SK-N-SH (cell line): ENCODE data around the gene FUT9. TPM values are rescaled to one million over a fixed set of nuclear protein-coding genes. Genes with fewer than 3 reads are reported as not detected.
A peak's percentile ranks its signal among the peaks of the same experiment; 100 is the strongest.

Experiments used
- CTCF ChIA-PET: fragments of 300-600, 350-600 bp; formaldehyde crosslinking; extraction: SDS; loops from one replicate; lab custom pipeline; 2021; lab: Yijun Ruan, JAX
- POLR2A ChIA-PET: fragments of 350-600 bp; sonication (Branson Sonifier 250); formaldehyde crosslinking; extraction: SDS; loops from one replicate; lab custom pipeline; 2020; ENCODE audit warnings: antibody characterized with exemption, inconsistent platforms; lab: Yijun Ruan, JAX
- DNase-seq: peaks from one replicate; pipeline ENCODE4 v3.0.0; 2012
- H2AFZ ChIP-seq: fragments of 200-600 bp; sonication (generic); 2 replicates; pipeline ENCODE4 v1.8.1; 2016; ENCODE audit warnings: antibody characterized with exemption, mild to moderate bottlenecking, low read depth
- H3F3A ChIP-seq: fragments of 200-600 bp; sonication (generic); replicated peaks from 2 replicates; pipeline ENCODE3; 2016; ENCODE audit warnings: antibody characterized with exemption, mild to moderate bottlenecking; ENCODE audit not compliant: insufficient read depth
- H3K27ac ChIP-seq, 2 experiments: fragments of 200-500 bp in 1 of 2; fragments of 200-600 bp in 1 of 2; sonication (Bioruptor generic) in 1 of 2; sonication (generic), shearing (Covaris generic) in 1 of 2; 2 replicates each; pipeline versions ENCODE4 v1.5.1 to v1.6.1; 2014 to 2016; ENCODE audit warnings: low read depth in 2 of 2, inconsistent platforms in 1 of 2, low read length in 1 of 2, mild to moderate bottlenecking in 1 of 2, mixed read lengths in 1 of 2
- H3K27me3 ChIP-seq: fragments of 200-600 bp; sonication (generic), shearing (Covaris generic); 2 replicates; pipeline ENCODE4 v1.6.1; 2016; ENCODE audit warnings: mixed run types; ENCODE audit not compliant: insufficient read depth
- H3K36me3 ChIP-seq, 2 experiments: fragments of 200-500 bp in 1 of 2; fragments of 200-600 bp in 1 of 2; sonication (Bioruptor generic) in 1 of 2; sonication (generic) in 1 of 2; replicated peaks in 1 of 2; 2 replicates each; pipeline versions ENCODE3 to v1.5.1; 2014 to 2016; ENCODE audit warnings: low read length in 1 of 2, mild to moderate bottlenecking in 1 of 2; ENCODE audit not compliant: insufficient read depth in 2 of 2, control insufficient read depth in 1 of 2
- H3K4me1 ChIP-seq, 2 experiments: fragments of 200-500 bp in 1 of 2; fragments of 200-600 bp in 1 of 2; sonication (Bioruptor generic) in 1 of 2; sonication (generic), shearing (Covaris generic) in 1 of 2; 2 replicates each; pipeline versions ENCODE4 v1.5.1 to v1.6.1; 2014 to 2016; ENCODE audit warnings: low read depth in 1 of 2, low read length in 1 of 2, mixed run types in 1 of 2; ENCODE audit not compliant: insufficient read depth in 2 of 2, control insufficient read depth in 1 of 2
- H3K4me2 ChIP-seq: fragments of 200-600 bp; sonication (generic), shearing (Covaris generic); 2 replicates; pipeline ENCODE4 v1.6.1; 2017; ENCODE audit warnings: mixed run types
- H3K4me3 ChIP-seq, 2 experiments: fragments of 200-500 bp in 1 of 2; fragments of 200-600 bp in 1 of 2; sonication (Bioruptor generic) in 1 of 2; sonication (generic), shearing (Covaris generic) in 1 of 2; 2 replicates each; pipeline versions ENCODE4 v1.5.1 to v1.8.1; 2014 to 2016; ENCODE audit warnings: low read depth in 2 of 2, inconsistent platforms in 1 of 2, low read length in 1 of 2, mild to moderate bottlenecking in 1 of 2, mixed read lengths in 1 of 2, moderate library complexity in 1 of 2
- H3K79me2 ChIP-seq: fragments of 200-600 bp; sonication (generic); 2 replicates; pipeline ENCODE4 v1.8.1; 2017; ENCODE audit warnings: mild to moderate bottlenecking; ENCODE audit not compliant: insufficient read depth
- H3K9ac ChIP-seq: fragments of 200-600 bp; sonication (generic); 2 replicates; pipeline ENCODE4 v1.6.1; 2017; ENCODE audit warnings: mixed run types
- H3K9me2 ChIP-seq: fragments of 200-600 bp; sonication (generic); 2 replicates; pipeline ENCODE4 v1.6.1; 2017; ENCODE audit warnings: mixed run types
- H3K9me3 ChIP-seq: fragments of 200-600 bp; sonication (generic); 2 replicates; pipeline ENCODE4 v1.6.1; 2017; ENCODE audit warnings: mixed run types, mild to moderate bottlenecking, moderate library complexity
- H4K20me1 ChIP-seq: fragments of 200-600 bp; sonication (generic); 2 replicates; pipeline ENCODE4 v1.6.1; 2017; ENCODE audit warnings: mild to moderate bottlenecking, mixed run types; ENCODE audit not compliant: insufficient read depth
- CHD2 ChIP-seq: fragments of 150-350 bp; IDR thresholded peaks from 2 replicates; pipeline ENCODE4 v1.6.1; 2018; ENCODE audit warnings: low read length; ENCODE audit not compliant: partially characterized antibody
- CTCF ChIP-seq: fragments of 200-600 bp; sonication (generic); IDR thresholded peaks from 2 replicates; pipeline ENCODE4 v1.6.1; 2017; ENCODE audit warnings: antibody characterized with exemption, mild to moderate bottlenecking, moderate library complexity
- ELF1 ChIP-seq: IDR thresholded peaks from 2 replicates; pipeline ENCODE4 v1.4.0; 2012
- EP300 ChIP-seq, 2 experiments: IDR thresholded peaks; 2 replicates each; pipeline versions ENCODE4 v1.4.0 to v1.6.1; 2012; ENCODE audit warnings: borderline replicate concordance in 1 of 2, low read depth in 1 of 2, low read length in 1 of 2
- EZH2phosphoT487 ChIP-seq: fragments of 200-600 bp; sonication (generic); IDR thresholded peaks from 2 replicates; pipeline ENCODE4 v1.6.1; 2017; ENCODE audit warnings: low read depth, mixed run types, mild to moderate bottlenecking, antibody characterized with exemption, moderate library complexity, borderline replicate concordance
- FOXM1 ChIP-seq: IDR thresholded peaks from 2 replicates; pipeline ENCODE4 v1.4.0; 2012; ENCODE audit warnings: low read depth, mild to moderate bottlenecking
- GATA2 ChIP-seq: sonication (generic); formaldehyde crosslinking; IDR thresholded peaks from 2 replicates; pipeline ENCODE4 v1.5.0; 2020; ENCODE audit warnings: mild to moderate bottlenecking, missing genetic modification reagents
- IRF3 ChIP-seq: fragments of 150-350 bp; IDR thresholded peaks from 2 replicates; pipeline ENCODE4 v1.6.1; 2016; ENCODE audit warnings: mild to moderate bottlenecking, low read depth, low read length
- MEF2A ChIP-seq: IDR thresholded peaks from 2 replicates; pipeline ENCODE4 v1.4.0; 2012; ENCODE audit warnings: low read depth, borderline replicate concordance
- NRF1 ChIP-seq: IDR thresholded peaks from 2 replicates; pipeline ENCODE4 v1.6.1; 2012; ENCODE audit warnings: low read depth, mild to moderate bottlenecking, low read length
- POLR2AphosphoS5 ChIP-seq: IDR thresholded peaks from 2 replicates; pipeline ENCODE4 v1.6.1; 2012; ENCODE audit warnings: low read depth, low read length
- RAD21 ChIP-seq: IDR thresholded peaks from 2 replicates; pipeline ENCODE4 v1.6.1; 2012; ENCODE audit warnings: mild to moderate bottlenecking, low read length
- RFX5 ChIP-seq: IDR thresholded peaks from 2 replicates; pipeline ENCODE4 v1.6.1; 2012; ENCODE audit warnings: mild to moderate bottlenecking, improper control_type of control experiment, low read length
- SIN3A ChIP-seq: IDR thresholded peaks from 2 replicates; pipeline ENCODE4 v1.6.1; 2012; ENCODE audit warnings: low read depth, mild to moderate bottlenecking, low read length, moderate library complexity, borderline replicate concordance
- SMC3 ChIP-seq: IDR thresholded peaks from 2 replicates; pipeline ENCODE4 v1.6.1; 2012; ENCODE audit warnings: low read depth, low read length, improper control_type of control experiment
- TAF1 ChIP-seq: IDR thresholded peaks from 2 replicates; pipeline ENCODE4 v1.6.1; 2012; ENCODE audit warnings: low read depth, mild to moderate bottlenecking, low read length, moderate library complexity, borderline replicate concordance
- TEAD4 ChIP-seq: IDR thresholded peaks from 2 replicates; pipeline ENCODE4 v1.4.0; 2012; ENCODE audit warnings: mild to moderate bottlenecking, borderline replicate concordance; ENCODE audit not compliant: insufficient read depth
- WGBS: methylation state at CpG from one replicate; pipeline ENCODE4 v1.1.6; 2017; ENCODE audit warnings: low lambda C conversion rate; 5-methylcytosine and 5-hydroxymethylcytosine counted together
- polyA plus RNA-seq, 3 experiments: library from polyadenylated mRNA; depleted of rRNA; stranded (reverse); fragments of >200 nt; gene quantifications; 2 replicates each; pipeline ENCODE4 v1.2.3, GENCODE V29; 2012

The FUT9 gene
- polyA plus RNA-seq, 1 of the 3 experiments (the other 2 are of a cell fraction) = under 0.01 TPM

- no peak overlapping the region for H3K27ac ChIP-seq
- CTCF ChIA-PET = interaction anchor here (0.7 to 1.8 kb wide), 2 partner anchors 11 to 249 kb away, joined by 3 to 6 read pairs; no protein-coding TSS in a partner anchor
- peaks cover 0 to 6% of the 10 kb centered on the region in 2 experiments; a peak in 1 of 4 replicates for H3K4me1 ChIP-seq
- H3K4me3 ChIP-seq = no peak overlapping the region
- H3K9me3 ChIP-seq = no peaks in the 10 kb centered on the region
- no peaks in the 10 kb centered on the region for H3K36me3 ChIP-seq
- no peaks in the 10 kb centered on the region for H3F3A ChIP-seq
- H3K79me2 ChIP-seq = no peaks in the 10 kb centered on the region
- POLR2A ChIA-PET = no interaction called here
- no peaks in the 10 kb centered on the region for H4K20me1 ChIP-seq
- no peaks in the 10 kb centered on the region for H3K27me3 ChIP-seq
- no peak for DNase-seq
- no peak overlapping the region for H3K9ac ChIP-seq
- H3K4me2 ChIP-seq = no peak overlapping the region
- WGBS = 70% methylated on average over 3 of the region's 3 CpGs
- TF ChIP-seq MEF2A = no peak
- no peak overlapping the region for H2AFZ ChIP-seq
- no peaks in the 10 kb centered on the region for H3K9me2 ChIP-seq
These were observed 2.2 kb upstream of the FUT9 start for GRCh38 chr6:96013531-96013930.

GRCh38 chr6:96014846-96015517 is 792 bp upstream of the FUT9 start:
- Histone ChIP-seq H3K4me1 (peaks cover 0 to 6% of the 10 kb centered on the region in 2 experiments; a peak in 1 of 4 replicates), H3K9me2 (no peaks in the 10 kb centered on the region), H3K9me3 (no peaks in the 10 kb centered on the region), H3K36me3 (no peaks in the 10 kb centered on the region), H2AFZ (no peak overlapping the region), H3F3A (no peaks in the 10 kb centered on the region), H3K4me3 (peak overlapping the region in 1 of 2 experiments; percentile 40; a peak in 2 of 4 replicates), H3K79me2 (no peaks in the 10 kb centered on the region), H3K27me3 (no peaks in the 10 kb centered on the region), H3K9ac (no peak overlapping the region), H4K20me1 (no peaks in the 10 kb centered on the region), H3K27ac (no peak overlapping the region; a peak in 1 of 4 replicates), H3K4me2 (no peak overlapping the region)
- CTCF ChIA-PET = interaction anchor here (0.5 to 3.6 kb wide), 11 partner anchors 8 to 1055 kb away, joined by 3 to 16 read pairs (median 4); no protein-coding TSS in a partner anchor
- TF ChIP-seq RFX5 = no peak
- peak; percentile 7; the same call in 1 of the 2 replicates for TF ChIP-seq RAD21
- POLR2A ChIA-PET = no interaction called here
- WGBS = 7% methylated on average over 19 of the region's 20 CpGs
- DNase-seq = peak; percentile 9

- peaks cover 0 to 6% of the 10 kb centered on the region in 2 experiments; a peak in 1 of 4 replicates for H3K4me1 ChIP-seq
- WGBS = 18% methylated on average over 15 of the region's 18 CpGs
- H3K4me2 ChIP-seq = no peak overlapping the region
- no peaks in the 10 kb centered on the region for H4K20me1 ChIP-seq
- H3K27me3 ChIP-seq = no peaks in the 10 kb centered on the region
- no peak for DNase-seq
- no peaks in the 10 kb centered on the region for H3K9me2 ChIP-seq
- no peaks in the 10 kb centered on the region for H3K79me2 ChIP-seq
- peak overlapping the region in 1 of 2 experiments; percentile 40; a peak in 2 of 4 replicates for H3K4me3 ChIP-seq
- no peaks in the 10 kb centered on the region for H3K36me3 ChIP-seq
- no peak overlapping the region for H3K9ac ChIP-seq
- CTCF ChIA-PET = interaction anchor here (0.6 to 3.6 kb wide), 11 partner anchors 8 to 452 kb away, joined by 3 to 16 read pairs (median 5); no protein-coding TSS in a partner anchor
- no peaks in the 10 kb centered on the region for H3K9me3 ChIP-seq
- no peak overlapping the region for H3K27ac ChIP-seq
- no peak overlapping the region for H2AFZ ChIP-seq
- POLR2A ChIA-PET = no interaction called here
- H3F3A ChIP-seq = no peaks in the 10 kb centered on the region
- TF ChIP-seq RAD21 (no peak), FOXM1 (no peak), SIN3A (no peak), CHD2 (no peak), SMC3 (no peak), CTCF (no peak), POLR2AphosphoS5 (no peak), TEAD4 (no peak), TAF1 (no peak), EZH2phosphoT487 (no peak), NRF1 (no peak), IRF3 (no peak), ELF1 (no peak), EP300 (IDR thresholded peaks at IDR 0.05; ENCODE audit: borderline replicate concordance in 1 of 2, low read depth in 1 of 2, low read length in 1 of 2) (no peak), GATA2 (no peak)
These were observed 728 bp downstream of the FUT9 start for GRCh38 chr6:96016334-96017069.
